ENCODE measurements around the gene CPNE5. TPM values are rescaled to one million over a fixed set of nuclear protein-coding genes. Genes with fewer than 3 reads are reported as not detected.
A peak's percentile ranks its signal among the peaks of the same experiment; 100 is the strongest.

CPNE5 gene
- total RNA-seq, 1 experiment from 2014 or later: 0.37 TPM

GRCh38 chr6:36840432-36841403 is 1.5 kb upstream of the CPNE5 start:
- no peak overlapping the region for H3K4me2 ChIP-seq
- intact Hi-C loops (cut with micrococcal nuclease; ENCODE audit: unreplicated experiment): no loop called here
- peaks cover 14% of the 10 kb centered on the region for H3K27me3 ChIP-seq (ENCODE audit: insufficient read depth, low read depth)
- H3K4me3 ChIP-seq: no peak overlapping the region; the same call in 1 of the 2 replicates
- no peaks in the 10 kb centered on the region for H3K36me3 ChIP-seq (ENCODE audit: low read depth)
- no TSS peak for BruUV-seq (replicated peaks)
- POLR2A ChIA-PET (ENCODE audit: unreplicated experiment): interaction anchor here (0.6 kb wide), 1 partner anchor 87 kb away, joined by 3 read pairs; no protein-coding TSS in a partner anchor
- no peaks in the 10 kb centered on the region for H3K9me3 ChIP-seq (ENCODE audit: insufficient read depth, low read depth)
- no peak for DNase-seq
- 0 out of 2 replicates have a peak, but pooled peaks cover 8% of the 10 kb centered on the region for H3F3A ChIP-seq (ENCODE audit: insufficient read depth, low read depth)
- H2AFZ ChIP-seq: no peak overlapping the region
- TF ChIP-seq CTCF (conservative IDR thresholded peaks at IDR 0.05) (no peak), EZH2 (IDR thresholded peaks at IDR 0.05; ENCODE audit: low read depth) (no peak)
- CTCF ChIA-PET: no interaction called here
- no peaks in the 10 kb centered on the region for H4K20me1 ChIP-seq (ENCODE audit: insufficient read depth)
- no peaks in the 10 kb centered on the region for H3K4me1 ChIP-seq (replicated peaks; ENCODE audit: insufficient read depth)
- H3K79me2 ChIP-seq (ENCODE audit: low read depth): no peaks in the 10 kb centered on the region
- no peak overlapping the region for H3K27ac ChIP-seq
- H3K9me2 ChIP-seq (ENCODE audit: insufficient read depth): no peaks in the 10 kb centered on the region

- peak in 1 of 2 experiments; percentile 31 for DNase-seq
- H3K27ac ChIP-seq: no peak overlapping the region
- POLR2A ChIA-PET (ENCODE audit: unreplicated experiment): no interaction called here
- H3K4me3 ChIP-seq: peak overlapping the region; percentile 33; the same call in 1 of the 2 replicates
- TF ChIP-seq CTCF (conservative IDR thresholded peaks at IDR 0.05) (no peak; the same call in 1 of the 2 replicates), EZH2 (IDR thresholded peaks at IDR 0.05; ENCODE audit: low read depth) (no peak)
- H3K4me2 ChIP-seq: peak overlapping the region; percentile 34; the same call in 1 of the 2 replicates
- CTCF ChIA-PET: no interaction called here
- no TSS peak for BruUV-seq (replicated peaks)
- no peaks in the 10 kb centered on the region for H3K9me2 ChIP-seq (ENCODE audit: insufficient read depth)
- H3K79me2 ChIP-seq (ENCODE audit: low read depth): no peaks in the 10 kb centered on the region
- H3F3A ChIP-seq (ENCODE audit: insufficient read depth, low read depth): 0 out of 2 replicates have a peak, but pooled peaks cover 8% of the 10 kb centered on the region
- no peaks in the 10 kb centered on the region for H4K20me1 ChIP-seq (ENCODE audit: insufficient read depth)
- H3K4me1 ChIP-seq (replicated peaks; ENCODE audit: insufficient read depth): no peaks in the 10 kb centered on the region
- no peaks in the 10 kb centered on the region for H3K36me3 ChIP-seq (ENCODE audit: low read depth)
- H3K9me3 ChIP-seq (ENCODE audit: insufficient read depth, low read depth): no peaks in the 10 kb centered on the region
- H3K27me3 ChIP-seq (ENCODE audit: insufficient read depth, low read depth): peaks cover 14% of the 10 kb centered on the region
- no peak overlapping the region for H2AFZ ChIP-seq
- intact Hi-C loops (cut with micrococcal nuclease; ENCODE audit: unreplicated experiment): no loop called here
Observed at GRCh38 chr6:36839749-36840431, 646 bp upstream of the CPNE5 start.

GRCh38 chr6:36837686-36838085 is 1.6 kb downstream of the CPNE5 start:
- ChIA-PET CTCF (interaction anchor here (0.6 kb wide), 1 partner anchor 45 kb away, joined by 6 read pairs; no protein-coding TSS in a partner anchor), POLR2A (ENCODE audit: unreplicated experiment) (no interaction called here)
- intact Hi-C loops (cut with micrococcal nuclease; ENCODE audit: unreplicated experiment): no loop called here
- Histone ChIP-seq H3K27me3 (ENCODE audit: insufficient read depth, low read depth) (peaks cover 14% of the 10 kb centered on the region), H3K4me1 (replicated peaks; ENCODE audit: insufficient read depth) (no peaks in the 10 kb centered on the region), H3K36me3 (ENCODE audit: low read depth) (no peaks in the 10 kb centered on the region), H3K79me2 (ENCODE audit: low read depth) (no peaks in the 10 kb centered on the region), H3K4me2 (no peak overlapping the region), H3K27ac (no peak overlapping the region), H3K9me2 (ENCODE audit: insufficient read depth) (no peaks in the 10 kb centered on the region), H3K9me3 (ENCODE audit: insufficient read depth, low read depth) (no peaks in the 10 kb centered on the region), H3K4me3 (no peak overlapping the region), H3F3A (ENCODE audit: insufficient read depth, low read depth) (0 out of 2 replicates have a peak, but pooled peaks cover 8% of the 10 kb centered on the region), H4K20me1 (ENCODE audit: insufficient read depth) (no peaks in the 10 kb centered on the region), H2AFZ (no peak overlapping the region)
- TF ChIP-seq CTCF (conservative IDR thresholded peaks at IDR 0.05) (no peak), EZH2 (IDR thresholded peaks at IDR 0.05; ENCODE audit: low read depth) (no peak)
- BruUV-seq (replicated peaks): no TSS peak
- no peak for DNase-seq

All from PC-9 (cell line).